Fibroblast of upper back skin (primary cell): ENCODE results near the gene METAP2.
"Not testable (repeated sequence)": the region's sequence is repeated elsewhere in the genome, so short reads cannot be mapped to it uniquely, and the experiment has no call there.

Experiments used
- DNase-seq: peaks from one replicate; pipeline ENCODE4 v3.0.0-alpha.2; 2013

METAP2 gene

DNA sequence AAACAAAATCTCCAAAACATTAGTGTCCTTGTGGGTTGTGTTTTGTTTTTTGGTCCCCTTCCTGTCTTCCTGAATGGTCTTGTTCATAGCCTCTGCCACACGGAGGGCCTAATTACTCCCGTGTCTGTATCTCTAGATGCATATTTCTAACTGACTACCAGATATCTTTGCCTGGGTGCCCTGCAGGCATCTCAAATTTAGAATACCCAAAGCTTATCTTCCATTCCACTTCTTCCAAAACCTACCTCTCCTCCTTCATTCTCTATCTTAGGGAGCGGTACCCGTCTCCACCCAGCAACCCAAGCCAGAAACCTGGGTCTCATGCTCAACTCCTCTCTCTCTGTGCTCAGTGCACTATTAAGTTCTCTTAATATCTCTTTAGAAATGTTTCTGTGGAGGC, 10.9 kb upstream of the METAP2 start:
- DNase-seq, result no peak

DNA sequence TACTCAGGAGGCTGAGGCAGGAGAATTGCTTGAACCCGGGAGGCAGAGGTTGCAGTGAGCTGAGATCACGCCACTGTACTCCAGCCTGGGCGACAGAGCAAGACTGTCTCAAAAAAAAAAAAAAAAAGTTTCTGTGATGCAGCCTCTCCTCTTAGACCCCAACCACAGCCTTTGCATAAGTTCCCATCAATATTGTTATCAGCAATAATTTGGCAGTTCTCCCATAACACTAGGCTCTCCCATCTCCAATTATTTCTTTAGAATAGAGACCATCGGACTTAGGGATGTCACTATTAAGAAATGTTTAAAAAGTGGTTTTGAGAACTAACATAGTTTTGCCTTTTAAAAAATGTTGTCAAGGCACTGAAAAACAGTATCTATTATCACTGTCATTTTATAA, 10.2 kb upstream of the METAP2 start:
- not testable (repeated sequence) for DNase-seq

DNA sequence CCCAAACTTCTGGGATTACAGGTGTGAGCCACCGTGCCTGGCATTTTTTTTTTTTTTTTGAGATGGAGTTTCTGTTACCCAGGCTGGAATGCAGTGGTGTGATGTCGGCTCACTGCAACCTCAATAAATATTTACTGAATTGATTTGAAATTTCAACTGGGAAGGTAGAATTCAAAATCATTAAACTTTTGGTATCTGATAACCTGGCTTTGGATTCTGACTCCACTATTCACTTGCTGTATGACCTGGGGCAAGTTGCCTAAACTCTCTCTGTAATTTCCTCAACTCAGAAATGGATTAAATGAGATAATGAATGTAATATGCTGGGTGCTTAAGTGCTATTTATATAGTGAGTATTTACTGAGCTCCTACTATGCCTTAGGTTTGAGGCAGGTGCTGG, 8.7 kb upstream of the METAP2 start:
- no peak for DNase-seq

DNA sequence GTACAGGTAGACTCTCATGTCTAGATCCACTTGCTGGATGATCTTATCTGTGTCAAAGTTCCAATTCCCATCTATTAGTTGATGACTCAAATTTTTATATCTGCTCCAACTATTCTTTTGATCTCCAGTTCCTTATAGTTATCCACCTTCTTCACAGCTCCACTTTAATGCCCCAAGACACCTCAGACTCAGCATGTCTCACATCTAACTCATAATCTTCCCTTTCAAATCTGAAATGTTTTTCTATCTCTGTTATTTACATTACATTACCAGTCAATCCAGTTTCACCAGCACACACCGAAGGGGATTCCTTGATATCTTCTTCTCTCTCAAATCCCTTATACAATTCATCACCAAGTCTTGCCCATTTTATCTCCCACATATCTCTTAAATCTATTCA, 3.7 kb upstream of the METAP2 start:
- DNase-seq, result no peak

DNA sequence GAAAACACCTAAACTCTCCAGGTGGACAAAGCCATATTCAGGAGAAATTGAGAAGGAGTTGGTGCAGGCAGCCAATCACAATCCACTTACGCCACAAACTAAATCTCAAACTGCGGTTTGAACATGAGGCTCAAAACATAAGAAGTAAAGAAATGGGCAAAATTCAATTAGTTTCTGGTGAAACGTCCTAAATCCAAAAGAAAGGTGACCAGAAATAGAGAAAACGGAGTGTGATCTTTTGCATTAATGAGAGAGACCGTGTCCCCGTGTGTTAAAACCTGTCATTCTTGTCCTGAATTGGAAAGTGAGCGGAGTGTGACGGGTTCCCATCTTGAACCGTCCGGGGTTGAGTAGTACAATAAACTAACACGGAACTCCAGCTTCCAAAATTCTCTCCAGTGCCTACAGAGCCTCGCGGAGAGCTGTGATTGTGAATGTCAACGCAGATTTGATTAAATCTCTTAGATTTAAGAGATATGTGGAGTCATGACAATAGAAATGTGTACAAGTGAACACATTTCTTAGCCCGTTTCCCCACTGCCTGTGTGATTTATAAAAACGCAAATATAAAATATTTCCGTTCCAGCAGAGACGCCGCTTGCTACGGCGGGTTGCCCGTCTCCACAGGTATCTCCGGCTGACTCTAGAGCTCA, 595 bp upstream of the METAP2 start:
- peak; percentile 33 for DNase-seq

DNA sequence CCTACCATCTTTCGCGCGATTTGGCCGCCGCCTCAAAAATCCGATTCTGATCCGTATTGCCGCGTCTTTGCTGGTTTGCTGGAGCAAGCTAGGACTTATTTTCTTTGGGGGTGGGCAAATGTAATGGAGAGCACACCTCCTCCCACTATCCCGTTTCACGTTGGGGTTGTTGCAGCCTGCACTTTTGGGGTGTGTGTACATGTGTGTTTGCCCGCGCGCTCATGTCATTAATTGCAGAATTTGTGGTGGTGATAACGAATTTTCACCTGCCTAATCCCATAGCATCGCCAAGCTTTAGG, 657 bp downstream of the METAP2 start:
- no peak for DNase-seq

DNA sequence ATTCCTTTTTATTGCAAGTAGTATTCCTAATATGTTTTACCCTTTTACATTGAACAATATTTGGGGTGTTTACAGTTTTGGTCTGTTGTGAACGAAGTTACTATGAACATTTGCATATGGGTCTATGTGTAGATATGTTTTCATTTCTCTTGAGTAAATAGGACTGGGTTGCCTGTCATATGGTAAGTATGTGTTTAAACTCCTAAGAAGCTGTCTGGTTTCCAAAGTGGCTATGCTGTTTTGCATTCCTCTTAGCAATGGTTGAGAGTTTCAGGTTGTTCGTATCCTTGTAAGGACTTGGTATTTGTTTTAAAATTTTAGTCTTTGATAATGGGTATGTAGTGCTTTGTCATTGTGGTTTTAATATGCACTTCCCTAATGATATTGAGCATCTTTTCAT, 6.3 kb downstream of the METAP2 start:
- DNase-seq, result peak; percentile 14

DNA sequence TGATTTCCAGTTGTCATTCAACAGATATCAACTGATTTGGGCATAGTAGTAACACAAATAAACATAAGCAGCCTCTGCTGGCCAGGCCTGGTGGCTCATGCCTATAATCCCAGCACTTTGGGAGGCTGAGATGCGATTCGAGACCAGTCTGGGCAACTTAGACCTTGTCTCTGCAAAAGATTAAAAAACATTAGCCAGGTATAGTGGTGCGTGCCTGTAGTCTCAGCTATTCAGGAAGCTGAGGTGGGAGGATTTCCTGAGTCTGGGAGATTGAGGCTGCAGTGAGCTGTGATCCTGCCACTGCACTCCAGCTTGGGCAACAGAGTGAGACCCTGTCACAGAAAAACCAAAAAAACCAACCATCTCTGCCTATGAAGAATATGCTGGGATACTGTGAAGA, 7.1 kb downstream of the METAP2 start:
- no peak for DNase-seq

DNA sequence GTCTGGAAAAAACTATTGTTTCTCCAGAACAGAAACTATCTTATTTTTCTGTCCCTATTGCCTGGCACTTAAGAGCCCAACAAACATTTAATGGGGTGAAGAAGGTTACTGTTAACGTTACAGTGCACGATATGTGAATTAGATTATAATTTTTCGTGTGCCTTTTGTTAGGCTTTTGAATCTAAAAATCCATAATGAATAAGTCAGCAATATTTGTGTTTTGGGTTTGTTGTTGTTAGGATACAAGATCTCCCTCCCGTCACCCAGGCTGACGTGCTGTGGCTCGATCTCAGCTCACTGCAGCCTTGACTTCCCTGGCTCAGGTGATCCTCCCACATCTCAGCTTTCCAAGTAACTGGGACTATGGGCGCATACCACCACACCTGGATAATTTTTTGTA, 7.9 kb downstream of the METAP2 start:
- DNase-seq, result no peak

DNA sequence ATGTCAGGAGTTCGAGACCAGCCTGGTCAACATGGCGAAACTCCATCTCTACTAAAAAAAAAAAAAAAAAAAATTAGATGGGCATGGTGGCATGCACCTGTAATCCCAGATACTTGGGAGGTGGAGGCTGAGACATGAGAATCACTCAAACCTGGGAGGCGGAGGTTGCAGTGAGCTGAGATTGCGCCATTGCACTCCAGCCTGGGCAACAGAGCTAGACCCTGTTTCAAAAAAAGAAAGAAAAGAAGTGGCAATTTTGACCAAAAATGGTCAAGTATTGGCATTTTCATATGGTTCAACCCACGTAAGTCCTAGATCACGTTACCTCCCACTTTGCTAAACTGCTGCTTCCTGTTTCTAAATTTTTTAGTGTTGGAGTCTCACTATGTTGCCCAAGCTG, 8.6 kb downstream of the METAP2 start:
- DNase-seq, result not testable (repeated sequence)

DNA sequence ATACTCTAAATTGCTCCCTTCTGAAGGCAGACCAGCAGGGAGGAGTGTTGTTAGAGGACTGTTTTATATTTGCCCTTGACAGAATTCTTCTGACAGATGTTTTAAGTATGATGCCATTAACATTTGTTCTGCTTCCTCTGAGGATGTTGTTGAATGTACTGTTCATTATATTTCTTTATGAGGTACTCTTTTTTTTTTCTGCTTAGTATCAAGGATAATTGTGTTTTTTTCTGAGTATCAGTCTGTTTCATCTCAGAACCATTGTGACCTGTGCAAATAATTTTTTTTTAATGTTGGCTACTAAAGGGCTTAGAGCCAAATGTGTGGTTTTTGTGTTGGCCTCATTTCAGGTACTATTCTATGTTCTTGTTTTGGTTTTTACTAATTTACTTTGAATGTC, 10.6 kb downstream of the METAP2 start:
- DNase-seq, result no peak

DNA sequence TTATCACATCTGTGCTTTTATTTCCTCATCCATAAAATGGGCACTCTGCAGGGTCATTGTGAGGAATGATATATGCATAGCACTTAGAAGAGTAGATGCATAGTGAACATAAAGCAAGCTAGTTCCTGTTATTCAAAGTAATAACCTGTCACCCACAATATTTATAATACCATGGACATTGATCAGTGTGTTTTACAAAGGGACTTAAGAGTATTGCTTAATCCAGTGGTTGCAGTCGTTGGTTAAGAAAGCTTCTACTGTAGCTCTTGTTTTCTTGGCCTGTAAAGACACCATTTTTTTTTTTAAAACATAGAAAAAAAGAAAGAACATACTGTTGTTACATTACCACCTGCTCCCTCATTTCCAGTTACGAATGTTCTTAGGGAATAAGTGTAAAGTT, 13.1 kb downstream of the METAP2 start:
- no peak for DNase-seq

DNA sequence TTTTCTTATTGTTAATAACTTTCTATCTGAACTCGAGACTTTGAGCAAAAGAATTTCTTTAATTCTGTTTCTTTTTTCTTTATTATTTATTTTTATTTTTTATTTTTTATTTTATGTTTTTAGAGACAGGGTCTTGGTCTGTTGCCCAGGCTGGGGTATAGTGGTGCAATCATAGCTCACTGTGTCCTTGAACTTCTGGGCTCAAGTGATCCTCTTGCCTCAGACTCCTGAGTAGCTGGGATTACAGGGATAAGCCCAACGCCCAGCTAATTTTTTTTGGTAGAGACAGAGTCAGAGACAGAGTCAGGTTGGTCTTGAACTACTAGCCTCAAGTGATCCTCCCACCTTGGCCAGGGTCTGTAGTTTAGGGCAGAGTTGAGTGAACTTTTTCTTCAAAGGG, 18.5 kb downstream of the METAP2 start:
- no peak for DNase-seq

DNA sequence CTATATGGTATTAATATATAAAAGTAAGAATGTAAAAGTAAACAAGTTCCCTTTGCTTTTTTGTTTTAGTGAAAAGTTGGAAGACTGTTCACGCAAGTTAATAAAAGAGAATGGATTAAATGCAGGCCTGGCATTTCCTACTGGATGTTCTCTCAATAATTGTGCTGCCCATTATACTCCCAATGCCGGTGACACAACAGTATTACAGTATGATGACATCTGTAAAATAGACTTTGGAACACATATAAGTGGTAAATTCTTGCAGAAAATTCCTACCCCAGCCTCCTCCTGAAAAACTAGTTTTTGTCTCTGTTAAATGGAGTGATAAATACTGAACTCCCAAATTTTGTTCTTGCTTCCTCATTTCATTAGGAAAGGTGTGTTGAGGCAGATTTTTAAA, 20.9 kb downstream of the METAP2 start:
- no peak for DNase-seq

DNA sequence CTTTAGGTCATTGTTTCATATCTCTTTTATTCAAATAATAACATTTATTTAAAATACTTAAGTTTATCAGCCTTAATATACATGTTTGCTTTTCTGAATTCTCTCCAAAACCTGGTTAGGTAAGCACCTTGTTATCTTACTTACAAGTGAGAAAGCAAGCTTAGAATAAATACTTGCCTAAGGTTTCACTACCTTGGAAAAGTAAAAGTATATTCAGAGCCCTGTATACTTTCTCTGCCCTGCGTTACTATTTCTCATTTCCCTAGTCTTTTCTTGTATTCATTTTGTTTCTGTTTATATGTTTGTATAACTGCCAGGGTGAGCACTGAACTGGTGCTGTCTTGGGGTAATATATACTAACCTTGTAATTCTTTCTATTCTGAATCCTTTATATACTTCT, 21.5 kb downstream of the METAP2 start:
- DNase-seq, result no peak

DNA sequence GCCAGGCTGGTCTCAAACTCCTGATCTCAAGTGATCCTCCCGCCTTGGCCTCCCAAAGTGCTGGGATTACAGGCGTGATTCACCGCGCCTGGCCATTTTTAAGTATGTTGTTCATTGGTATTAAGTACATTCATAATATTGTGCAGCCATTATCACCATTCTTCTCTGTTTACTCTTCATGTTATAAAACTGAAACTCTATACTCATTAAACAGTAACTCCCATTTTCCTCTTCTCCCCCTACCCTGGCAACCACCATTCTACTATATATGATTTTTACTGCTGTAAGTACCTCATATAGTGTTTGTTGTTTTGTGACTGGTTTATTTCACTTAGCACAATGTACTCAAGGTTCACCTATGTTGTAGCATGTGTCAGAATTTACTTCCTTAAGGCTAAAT, 23.1 kb downstream of the METAP2 start:
- no peak for DNase-seq

DNA sequence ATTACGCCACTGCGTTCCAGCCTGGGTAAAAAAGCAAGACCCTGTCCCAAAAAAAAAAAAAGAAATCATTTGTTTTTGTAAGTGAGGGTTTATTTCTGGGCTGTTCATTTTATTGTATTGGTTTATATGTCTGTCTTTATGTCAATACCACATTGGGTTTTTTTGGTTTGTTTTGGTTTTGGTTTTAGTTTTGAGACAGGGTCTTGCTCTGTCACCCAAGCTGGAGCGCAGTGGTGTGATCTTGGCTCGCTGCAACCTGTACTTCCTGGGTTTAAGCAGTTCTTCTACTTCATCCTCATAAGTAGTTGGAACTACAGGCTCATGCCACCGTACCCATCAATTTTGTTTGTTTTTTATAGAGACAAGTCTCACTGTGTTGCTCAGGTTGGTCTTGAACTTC, 25.0 kb downstream of the METAP2 start:
- no peak for DNase-seq

DNA sequence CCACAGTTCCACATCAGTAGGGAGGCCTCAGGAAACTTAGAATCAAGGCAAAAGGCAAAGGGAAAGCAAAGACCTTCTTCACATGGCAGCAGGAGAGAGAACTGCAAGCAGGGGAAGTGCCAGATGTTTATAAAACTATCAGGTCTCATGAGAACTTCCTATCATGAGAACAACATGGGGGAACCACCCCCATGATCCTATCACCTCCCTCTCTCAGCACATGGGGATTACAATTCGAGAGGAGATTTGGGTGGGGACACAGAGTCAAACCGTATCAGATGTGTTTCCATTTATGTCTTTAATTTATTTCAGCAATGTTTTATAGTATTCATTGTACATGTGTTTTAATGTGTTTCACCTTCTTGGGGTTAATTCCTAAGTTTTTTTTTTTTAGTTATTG, 25.8 kb downstream of the METAP2 start:
- DNase-seq, result no peak

DNA sequence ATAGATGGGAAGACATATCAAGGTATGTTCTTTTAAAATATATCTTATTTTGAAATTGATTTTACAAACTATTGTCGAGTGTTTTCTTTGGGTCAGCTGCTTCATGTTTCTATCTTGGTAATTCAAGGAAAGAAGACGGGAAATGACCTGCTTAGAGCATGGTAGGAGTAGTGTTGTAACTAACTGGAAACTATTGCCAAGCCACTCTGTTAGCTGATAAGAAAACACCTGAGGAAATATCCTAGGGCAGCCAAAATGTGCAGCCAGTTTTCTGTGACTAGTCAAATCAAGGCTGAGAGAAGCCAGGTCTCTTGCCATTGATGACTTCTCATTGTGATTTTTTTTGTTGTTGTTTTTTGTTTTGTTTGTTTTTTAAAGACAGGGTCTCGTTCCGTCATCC, 30.2 kb downstream of the METAP2 start:
- no peak for DNase-seq

DNA sequence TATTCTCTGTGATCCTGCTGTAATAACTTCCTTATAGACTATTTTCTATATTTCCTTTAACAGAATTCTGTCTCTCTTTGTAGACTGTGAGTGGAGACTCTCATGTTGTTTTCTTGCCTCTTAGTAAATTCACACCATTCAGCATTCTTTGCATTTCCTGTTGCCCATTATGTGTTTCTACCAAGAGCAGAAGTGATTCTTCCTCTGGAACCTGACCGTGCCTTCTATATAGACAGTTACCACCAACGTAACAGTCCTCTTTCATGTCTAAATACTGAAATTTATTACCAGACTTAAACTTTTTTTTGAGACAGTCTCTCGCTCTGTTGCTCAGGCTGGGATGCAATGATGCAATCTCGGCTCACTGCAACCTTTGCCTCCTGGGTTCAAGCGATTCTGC, 31.1 kb downstream of the METAP2 start:
- DNase-seq, result no peak

DNA sequence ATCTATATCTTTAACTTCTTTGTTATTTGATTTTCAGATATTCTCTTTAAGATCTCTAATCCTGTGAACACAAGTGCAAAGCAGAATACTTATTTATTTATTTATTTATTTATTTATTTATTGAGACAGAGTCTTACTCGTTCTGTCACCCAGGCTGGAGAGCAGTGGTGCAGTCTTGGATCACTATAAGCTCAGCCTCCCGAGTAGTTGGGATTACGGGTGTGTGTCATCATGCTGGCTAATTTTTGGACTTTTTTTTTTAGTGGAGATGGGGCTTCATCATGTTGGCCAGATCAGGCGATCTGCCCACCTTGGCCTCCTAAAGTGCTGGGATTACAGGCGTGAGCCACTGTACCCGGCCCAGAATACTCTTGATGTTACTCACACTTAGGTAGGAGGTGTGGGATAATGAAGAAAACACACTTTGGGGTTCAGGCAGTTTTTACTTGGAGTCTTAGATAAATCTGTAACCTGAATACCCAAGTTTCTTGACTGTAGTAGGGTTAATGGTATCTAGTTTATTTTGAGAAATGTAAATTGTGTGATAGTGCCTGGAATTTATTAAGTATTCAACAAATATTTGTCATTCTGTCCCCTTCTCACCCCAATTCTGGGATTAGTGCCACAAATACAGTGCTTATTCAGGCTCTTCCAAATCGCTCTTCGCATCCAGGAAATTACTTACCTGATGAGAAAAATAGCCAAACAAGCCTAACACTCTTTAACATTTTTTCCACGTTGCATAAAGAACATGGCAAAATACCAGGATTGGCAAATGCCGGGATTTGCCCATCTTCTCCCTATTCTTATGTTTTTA, 33.0 kb downstream of the METAP2 start:
- peak; percentile 34 for DNase-seq

DNA sequence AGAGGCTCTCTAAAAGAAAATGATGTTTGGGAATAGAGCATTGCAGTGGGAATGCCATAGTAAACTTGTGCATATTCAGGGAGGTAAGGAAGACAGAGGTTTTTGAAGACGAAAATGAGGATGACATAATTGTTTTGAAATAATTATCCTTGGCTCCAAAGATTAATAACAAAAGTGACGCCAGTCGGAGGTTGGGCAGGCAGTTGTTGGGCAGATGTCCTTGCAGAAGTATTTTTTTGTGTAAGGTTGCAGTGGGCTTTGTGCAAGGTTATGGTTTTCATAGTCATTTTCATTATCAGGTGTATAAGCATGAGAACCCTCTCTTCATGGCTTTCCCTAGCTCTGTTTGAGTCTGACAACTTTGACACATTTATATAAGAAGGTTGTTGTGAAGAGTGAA, 35.3 kb downstream of the METAP2 start:
- no peak for DNase-seq

DNA sequence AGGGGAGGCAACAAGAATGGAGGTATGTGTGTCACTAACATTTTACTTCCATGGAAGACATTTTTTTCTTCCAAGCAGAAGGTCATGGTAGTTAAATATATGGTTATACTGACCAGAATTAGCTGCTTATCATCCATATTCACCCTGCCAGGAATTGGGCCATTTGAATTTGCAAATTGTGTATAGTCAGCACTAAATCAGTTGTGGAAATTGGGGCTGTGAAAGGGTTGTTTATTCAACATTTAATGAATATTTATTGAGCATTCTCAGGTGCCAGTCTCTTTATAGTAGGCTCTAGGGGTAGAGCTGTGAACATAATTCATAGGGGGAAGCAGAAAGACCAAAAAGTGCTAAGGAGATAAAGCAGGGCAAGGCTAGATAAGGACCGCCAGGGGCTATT, 38.0 kb downstream of the METAP2 start:
- no peak for DNase-seq

DNA sequence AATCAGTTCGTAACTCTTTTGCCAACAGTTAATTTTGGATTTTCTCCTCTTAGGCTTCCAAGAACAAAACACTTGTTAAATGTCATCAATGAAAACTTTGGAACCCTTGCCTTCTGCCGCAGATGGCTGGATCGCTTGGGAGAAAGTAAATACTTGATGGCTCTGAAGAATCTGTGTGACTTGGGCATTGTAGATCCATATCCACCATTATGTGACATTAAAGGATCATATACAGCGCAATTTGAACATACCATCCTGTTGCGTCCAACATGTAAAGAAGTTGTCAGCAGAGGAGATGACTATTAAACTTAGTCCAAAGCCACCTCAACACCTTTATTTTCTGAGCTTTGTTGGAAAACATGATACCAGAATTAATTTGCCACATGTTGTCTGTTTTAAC, 39.6 kb downstream of the METAP2 start:
- no peak for DNase-seq

DNA sequence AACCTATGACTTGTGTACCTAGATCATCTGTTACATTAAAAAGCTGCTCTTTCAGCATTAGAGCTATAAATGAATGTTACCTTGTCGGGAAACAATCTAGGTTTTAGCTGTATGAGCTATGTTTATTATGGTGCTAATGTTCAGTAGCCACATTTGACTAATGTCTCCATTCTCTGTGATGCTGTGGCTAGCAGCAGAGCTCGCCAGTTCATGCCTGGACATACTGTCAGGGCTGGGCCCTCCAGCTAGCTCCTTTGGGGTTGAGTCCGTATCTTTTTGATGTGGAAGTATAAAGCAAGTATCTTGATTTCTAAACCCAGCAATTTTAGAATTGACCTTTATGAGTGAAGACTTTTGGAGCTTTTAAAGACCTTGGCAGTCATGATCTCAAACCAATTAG, 41.2 kb downstream of the METAP2 start:
- no peak for DNase-seq
